Heart right ventricle (tissue), 16 donors: Measurements from ENCODE around the gene PIK3IP1. TPM values are rescaled to one million over a fixed set of nuclear protein-coding genes. Genes with fewer than 3 reads are reported as not detected.

ENCODE experiments used
- ATAC-seq, 8 donors: fragments of 200-7000 bp; cut with Tn5 transposase; one replicate each; pipeline ENCODE4 v1.9.1; 2020; ENCODE audit warnings: mild to moderate bottlenecking in 8 of 8, moderate library complexity in 8 of 8, moderate number of reproducible peaks in 1 of 8
- DNase-seq, 2 donors: peaks; one replicate each; pipeline ENCODE4 v3.0.0-alpha.2; 2020
- H3K27ac ChIP-seq, 10 donors: fragments of 200-600 bp; sonication (generic) in 2 of 10; one replicate each; pipeline versions ENCODE4 v1.5.0 to v1.8.0; 2020 to 2022; ENCODE audit warnings: mild to moderate bottlenecking in 3 of 10
- H3K27me3 ChIP-seq, 7 donors: fragments of 200-600 bp; one replicate each; pipeline ENCODE4 v1.8.0; 2021 to 2022; ENCODE audit warnings: mild to moderate bottlenecking in 2 of 7
- H3K36me3 ChIP-seq, 9 donors: fragments of 200-600 bp; sonication (generic) in 1 of 9; one replicate each; pipeline versions ENCODE4 v1.5.0 to v1.8.0; 2020 to 2022; ENCODE audit warnings: mild to moderate bottlenecking in 2 of 9
- H3K4me1 ChIP-seq, 9 donors: fragments of 200-600 bp; sonication (generic) in 1 of 9; one replicate each; pipeline versions ENCODE4 v1.5.0 to v1.8.0; 2020 to 2022; ENCODE audit warnings: mild to moderate bottlenecking in 4 of 9
- H3K4me3 ChIP-seq, 10 donors: fragments of 200-600 bp; sonication (generic) in 2 of 10; one replicate each; pipeline versions ENCODE4 v1.5.0 to v1.8.0; 2020 to 2022; ENCODE audit warnings: mild to moderate bottlenecking in 7 of 10, moderate library complexity in 2 of 10
- H3K9me3 ChIP-seq, 11 donors: fragments of 200-600 bp in 10 of 11; sonication (generic) in 2 of 11; one replicate each; pipeline versions ENCODE4 v1.5.0 to v1.8.0; 2013 to 2022; ENCODE audit warnings: mild to moderate bottlenecking in 2 of 11, control low read depth in 1 of 11, moderate library complexity in 1 of 11
- CTCF ChIP-seq, 9 donors: fragments of 200-600 bp; sonication (generic) in 2 of 9; IDR thresholded peaks; one replicate each; pipeline versions ENCODE4 v1.5.0 to v1.8.0; 2021 to 2022; ENCODE audit warnings: antibody characterized with exemption in 9 of 9, mild to moderate bottlenecking in 5 of 9, moderate library complexity in 1 of 9
- WGBS, 2 donors: extraction: QIAGEN DNeasy Blood & Tissue Kit; methylation state at CpG; one replicate each; pipeline ENCODE4 v1.1.7; 2013; ENCODE audit warnings: inconsistent platforms in 1 of 2; 5-methylcytosine and 5-hydroxymethylcytosine counted together
- intact Hi-C, 10 donors: fragments of 100-400 bp; cut with DNase I; formaldehyde crosslinking; loops; one replicate each; pipeline versions ENCODE4 v1.11.1 to v1.14.2; 2022
- polyA plus RNA-seq, 2 donors: library from polyadenylated mRNA; stranded (reverse); fragments of 200-250 nt; gene quantifications; one replicate each; pipeline ENCODE4 v1.2.3, GENCODE V29; 2013
- total RNA-seq, 10 donors: library from RNA; stranded (reverse); fragmentation: NEBNext Ultra II Directional in 3 of 10; extraction: Animal tissue kit (Norgen Biotek cat#: 25700) in 3 of 10; gene quantifications; one replicate each; pipeline versions ENCODE4 v1.2.1 to v1.2.4, GENCODE V29; 2021 to 2023
- donor health status: Arrhythmogenic right ventricular cardiomyopathy.
- donor health status: ischemic (EF 13 %, LVEDD 7.1; RV severe dilation, severe dysfunction).
- donor health status: healthy with polysubstance abuse.
- donor health status: DM: no; HTN: yes; CAD: no.
- donor health status: DM: no; HTN: no; CAD: no.
- donor health status: ischemic (EF 25% LVEDD 6.9; RV normal size, moderate dysfunction).
- donor health status: ischemic (EF 25% LVEDD 5.7; RV mildly dilated, moderate dysfunction).
- donor health status: healthy.
- donor health status: DM: yes; HTN: yes; CAD: no.
- donor health status: Ischemic cardiomyopathy.
- donor health status: ischemic (EF 35%, LVEDD 5.7; RV mildly dilated, moderate dysfunction).
- donor health status: nonischemic (EF 11% LVEDD 7.7; RV severe dilation, severe dysfunction).
- donor health status: DM: yes; HTN: yes; CAD: no.
- donor health status: PGD.
- donor health status: ischemic (EF 29% LVEDD 5.4; RV normal size, mild dysfunction).
- donor health status: nonischemic (EF 23%, LVEDD 6.1; RV moderate dilation, normal function).

The PIK3IP1 gene
- total and polyA plus RNA-seq, 12 donors: 3.6 to 28.6 (median 12.9) TPM

- Histone ChIP-seq H3K4me1 (peaks cover 8 to 58% (median 44%) of the 10 kb centered on the region in 9 donors), H3K36me3 (peaks cover 0 to 34% (median 3%) of the 10 kb centered on the region in 9 donors), H3K4me3 (no peak overlapping the region), H3K9me3 (no peaks in the 10 kb centered on the region), H3K27ac (peak overlapping the region in 7 of 10 donors; percentile 15 to 77 (median 66)), H3K27me3 (no peaks in the 10 kb centered on the region)
- TF ChIP-seq CTCF (IDR thresholded peaks at IDR 0.05): peak in 5 of 9 donors; percentile 13 to 47 (median 35)
- 61 to 70% methylated on average over 4 of the region's 4 CpGs for WGBS, 2 donors
- ATAC-seq (peak; percentile 42 to 85 (median 74)), DNase-seq (peak; percentile 34 to 48)
- intact Hi-C loops: no loop called here
Observed at GRCh38 chr22:31253949-31254348, 38.3 kb downstream of the PIK3IP1 start.

- H3K27me3 ChIP-seq: no peaks in the 10 kb centered on the region
- H3K9me3 ChIP-seq: no peaks in the 10 kb centered on the region
- peak in 1 of 8 donors; percentile 2 for ATAC-seq
- H3K36me3 ChIP-seq: peaks cover 0 to 23% (median 0%) of the 10 kb centered on the region in 9 donors
- no peak overlapping the region for H3K4me3 ChIP-seq
- TF ChIP-seq CTCF (IDR thresholded peaks at IDR 0.05): no peak
- peaks cover 16 to 75% (median 62%) of the 10 kb centered on the region in 9 donors for H3K4me1 ChIP-seq
- 78 to 84% methylated on average over 4 of the region's 4 CpGs for WGBS, 2 donors
- peak in 1 of 2 donors; percentile 26 for DNase-seq
- intact Hi-C loops: no loop called here
- peak overlapping the region in 6 of 10 donors; percentile 10 to 79 (median 36) for H3K27ac ChIP-seq
Observed at GRCh38 chr22:31250740-31251600, 41.3 kb downstream of the PIK3IP1 start.

- Histone ChIP-seq H3K27ac (peak overlapping the region in 8 of 10 donors; percentile 19 to 79 (median 66)), H3K4me3 (peak overlapping the region in 9 of 10 donors; percentile 43 to 67 (median 61)), H3K27me3 (no peaks in the 10 kb centered on the region), H3K9me3 (no peaks in the 10 kb centered on the region), H3K4me1 (peaks cover 16 to 70% (median 59%) of the 10 kb centered on the region in 9 donors), H3K36me3 (peaks cover 0 to 17% (median 0%) of the 10 kb centered on the region in 9 donors)
- intact Hi-C loops: loop anchor here in 1 of 10 donors (5.0 kb wide), 1 partner anchor 37 kb away; the partner anchor contains the start of gene LIMK2
- no peak for TF ChIP-seq CTCF (IDR thresholded peaks at IDR 0.05)
- WGBS, 2 donors: 64 to 76% methylated on average over 9 of the region's 9 CpGs
- peak in 2 of 8 donors; percentile 6 to 8 for ATAC-seq
- no peak for DNase-seq
Observed at GRCh38 chr22:31248965-31249958, 43.0 kb downstream of the PIK3IP1 start.
